ENCODE data around the gene KIAA0319L.

DNA sequence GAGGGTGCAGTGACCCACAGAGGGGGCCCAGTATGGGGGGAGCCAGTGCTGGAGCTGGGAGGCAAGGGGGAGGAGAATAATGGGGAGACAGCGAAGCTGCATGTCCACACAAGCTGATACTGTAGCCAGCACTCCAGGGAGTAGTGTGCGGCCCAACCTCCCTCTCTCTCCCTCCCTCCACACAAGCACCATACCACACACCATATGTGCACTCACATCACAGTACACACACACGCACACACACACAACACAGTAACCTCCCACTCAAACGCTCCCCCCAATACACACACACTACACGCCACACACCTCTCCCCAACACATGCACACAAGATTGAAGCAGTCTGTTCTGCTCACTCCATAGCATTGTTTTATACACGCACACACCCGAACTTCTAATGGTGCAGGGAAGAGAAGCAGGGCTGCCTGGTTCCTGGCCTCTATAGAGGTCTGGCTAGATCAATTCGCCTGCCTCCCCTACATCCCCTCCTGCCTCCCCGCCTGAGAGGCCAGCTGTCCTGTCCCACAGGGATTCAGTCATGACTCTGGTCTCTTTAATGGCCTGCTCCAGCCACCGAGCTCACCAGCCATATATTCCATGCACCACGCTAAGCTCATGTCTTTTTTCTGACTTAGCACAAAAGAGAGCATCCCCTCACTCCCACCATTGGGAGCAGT, 4.2 kb upstream of the KIAA0319L start:
- TF ChIP-seq SIN3A (IDR thresholded peaks at IDR 0.05; ENCODE audit: borderline replicate concordance, insufficient read depth, low read depth, low read length), result no peak
- TF ChIP-seq, protein P1, sequence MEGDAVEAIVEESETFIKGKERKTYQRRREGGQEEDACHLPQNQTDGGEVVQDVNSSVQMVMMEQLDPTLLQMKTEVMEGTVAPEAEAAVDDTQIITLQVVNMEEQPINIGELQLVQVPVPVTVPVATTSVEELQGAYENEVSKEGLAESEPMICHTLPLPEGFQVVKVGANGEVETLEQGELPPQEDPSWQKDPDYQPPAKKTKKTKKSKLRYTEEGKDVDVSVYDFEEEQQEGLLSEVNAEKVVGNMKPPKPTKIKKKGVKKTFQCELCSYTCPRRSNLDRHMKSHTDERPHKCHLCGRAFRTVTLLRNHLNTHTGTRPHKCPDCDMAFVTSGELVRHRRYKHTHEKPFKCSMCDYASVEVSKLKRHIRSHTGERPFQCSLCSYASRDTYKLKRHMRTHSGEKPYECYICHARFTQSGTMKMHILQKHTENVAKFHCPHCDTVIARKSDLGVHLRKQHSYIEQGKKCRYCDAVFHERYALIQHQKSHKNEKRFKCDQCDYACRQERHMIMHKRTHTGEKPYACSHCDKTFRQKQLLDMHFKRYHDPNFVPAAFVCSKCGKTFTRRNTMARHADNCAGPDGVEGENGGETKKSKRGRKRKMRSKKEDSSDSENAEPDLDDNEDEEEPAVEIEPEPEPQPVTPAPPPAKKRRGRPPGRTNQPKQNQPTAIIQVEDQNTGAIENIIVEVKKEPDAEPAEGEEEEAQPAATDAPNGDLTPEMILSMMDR (IDR thresholded peaks at IDR 0.05), result no peak
- 0 out of 2 replicates have a peak, but pooled peaks have one; percentile 11 for TF ChIP-seq POLR2AphosphoS5 (IDR thresholded peaks at IDR 0.05; ENCODE audit: low read depth, low read length)
- TF ChIP-seq, protein P2, sequence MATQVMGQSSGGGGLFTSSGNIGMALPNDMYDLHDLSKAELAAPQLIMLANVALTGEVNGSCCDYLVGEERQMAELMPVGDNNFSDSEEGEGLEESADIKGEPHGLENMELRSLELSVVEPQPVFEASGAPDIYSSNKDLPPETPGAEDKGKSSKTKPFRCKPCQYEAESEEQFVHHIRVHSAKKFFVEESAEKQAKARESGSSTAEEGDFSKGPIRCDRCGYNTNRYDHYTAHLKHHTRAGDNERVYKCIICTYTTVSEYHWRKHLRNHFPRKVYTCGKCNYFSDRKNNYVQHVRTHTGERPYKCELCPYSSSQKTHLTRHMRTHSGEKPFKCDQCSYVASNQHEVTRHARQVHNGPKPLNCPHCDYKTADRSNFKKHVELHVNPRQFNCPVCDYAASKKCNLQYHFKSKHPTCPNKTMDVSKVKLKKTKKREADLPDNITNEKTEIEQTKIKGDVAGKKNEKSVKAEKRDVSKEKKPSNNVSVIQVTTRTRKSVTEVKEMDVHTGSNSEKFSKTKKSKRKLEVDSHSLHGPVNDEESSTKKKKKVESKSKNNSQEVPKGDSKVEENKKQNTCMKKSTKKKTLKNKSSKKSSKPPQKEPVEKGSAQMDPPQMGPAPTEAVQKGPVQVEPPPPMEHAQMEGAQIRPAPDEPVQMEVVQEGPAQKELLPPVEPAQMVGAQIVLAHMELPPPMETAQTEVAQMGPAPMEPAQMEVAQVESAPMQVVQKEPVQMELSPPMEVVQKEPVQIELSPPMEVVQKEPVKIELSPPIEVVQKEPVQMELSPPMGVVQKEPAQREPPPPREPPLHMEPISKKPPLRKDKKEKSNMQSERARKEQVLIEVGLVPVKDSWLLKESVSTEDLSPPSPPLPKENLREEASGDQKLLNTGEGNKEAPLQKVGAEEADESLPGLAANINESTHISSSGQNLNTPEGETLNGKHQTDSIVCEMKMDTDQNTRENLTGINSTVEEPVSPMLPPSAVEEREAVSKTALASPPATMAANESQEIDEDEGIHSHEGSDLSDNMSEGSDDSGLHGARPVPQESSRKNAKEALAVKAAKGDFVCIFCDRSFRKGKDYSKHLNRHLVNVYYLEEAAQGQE (IDR thresholded peaks at IDR 0.05; ENCODE audit: insufficient read depth in 1 of 2, low read depth in 2 of 2, low read length in 1 of 2), result no peak

Data from Panc1 (cell line).